ACC112 (cell line): ENCODE measurements around the gene RASAL3.
A peak's percentile ranks its signal among the peaks of the same experiment; 100 is the strongest.

ENCODE experiments used
- H2AFZ ChIP-seq: fragments of 200-600 bp; sonication (generic); one replicate; pipeline ENCODE4 v1.6.0; 2017; ENCODE audit warnings: antibody characterized with exemption, low read length; ENCODE audit not compliant: unreplicated experiment
- H3K27ac ChIP-seq: fragments of 200-600 bp; sonication (generic); 2 replicates; pipeline ENCODE4 v1.5.1; 2014; ENCODE audit warnings: low read depth, mild to moderate bottlenecking, antibody characterized with exemption, low read length, moderate library complexity
- H3K27me3 ChIP-seq: fragments of 200-600 bp; sonication (generic); 2 replicates; pipeline ENCODE4 v1.6.1; 2014; ENCODE audit warnings: mild to moderate bottlenecking, antibody characterized with exemption, low read length, moderate library complexity, mixed read lengths; ENCODE audit not compliant: insufficient read depth
- H3K36me3 ChIP-seq: fragments of 200-600 bp; sonication (generic); 2 replicates; pipeline ENCODE4 v1.6.1; 2016; ENCODE audit warnings: mild to moderate bottlenecking, antibody characterized with exemption, low read length, moderate library complexity, mixed read lengths; ENCODE audit not compliant: insufficient read depth
- H3K4me1 ChIP-seq: fragments of 200-600 bp; sonication (generic); one replicate; pipeline ENCODE4 v1.6.1; 2016; ENCODE audit warnings: low read length, mixed read lengths; ENCODE audit not compliant: insufficient read depth, unreplicated experiment, control insufficient read depth
- H3K4me3 ChIP-seq: fragments of 200-600 bp; sonication (generic); 2 replicates; pipeline ENCODE4 v1.5.1; 2014; ENCODE audit warnings: mild to moderate bottlenecking, low read depth, low read length
- H3K79me2 ChIP-seq: fragments of 200-600 bp; sonication (generic); one replicate; pipeline ENCODE4 v1.6.0; 2016; ENCODE audit warnings: low read length; ENCODE audit not compliant: control insufficient read depth, unreplicated experiment, insufficient read depth

Gene RASAL3

GRCh38 chr19:15438577-15438976 lies 25.8 kb downstream of the RASAL3 start:
- no peak overlapping the region for H3K4me3 ChIP-seq
- H3K27me3 ChIP-seq = no peaks in the 10 kb centered on the region
- H2AFZ ChIP-seq = no peak overlapping the region
- no peaks in the 10 kb centered on the region for H3K79me2 ChIP-seq
- no peak overlapping the region for H3K27ac ChIP-seq
- H3K36me3 ChIP-seq = no peaks in the 10 kb centered on the region
- H3K4me1 ChIP-seq = no peaks in the 10 kb centered on the region

GRCh38 chr19:15438124-15438496 lies 26.2 kb downstream of the RASAL3 start:
- no peaks in the 10 kb centered on the region for H3K79me2 ChIP-seq
- H3K27ac ChIP-seq = no peak overlapping the region
- no peak overlapping the region for H2AFZ ChIP-seq
- H3K4me3 ChIP-seq = no peak overlapping the region
- no peaks in the 10 kb centered on the region for H3K27me3 ChIP-seq
- H3K36me3 ChIP-seq = no peaks in the 10 kb centered on the region
- no peaks in the 10 kb centered on the region for H3K4me1 ChIP-seq

- Histone ChIP-seq H3K36me3 (no peaks in the 10 kb centered on the region), H3K27ac (no peak overlapping the region), H3K79me2 (no peaks in the 10 kb centered on the region), H3K27me3 (no peaks in the 10 kb centered on the region), H3K4me1 (no peaks in the 10 kb centered on the region), H3K4me3 (no peak overlapping the region), H2AFZ (no peak overlapping the region)
Observed at GRCh38 chr19:15437355-15438123, 26.8 kb downstream of the RASAL3 start.

- H3K4me3 ChIP-seq = no peak overlapping the region
- no peak overlapping the region for H3K27ac ChIP-seq
- H3K36me3 ChIP-seq = no peaks in the 10 kb centered on the region
- no peak overlapping the region for H2AFZ ChIP-seq
- peaks cover 5% of the 10 kb centered on the region for H3K79me2 ChIP-seq
- no peaks in the 10 kb centered on the region for H3K27me3 ChIP-seq
- H3K4me1 ChIP-seq = no peaks in the 10 kb centered on the region
Observed at GRCh38 chr19:15436826-15437110, 27.6 kb downstream of the RASAL3 start.

GRCh38 chr19:15436012-15436825 lies 28.1 kb downstream of the RASAL3 start:
- peaks cover 11% of the 10 kb centered on the region for H3K79me2 ChIP-seq
- H3K27ac ChIP-seq = no peak overlapping the region

GRCh38 chr19:15433519-15434069 lies 30.8 kb downstream of the RASAL3 start:
- peaks cover 3% of the 10 kb centered on the region for H3K4me1 ChIP-seq
- H3K27me3 ChIP-seq = no peaks in the 10 kb centered on the region
- H2AFZ ChIP-seq = peak overlapping the region; percentile 89
- H3K4me3 ChIP-seq = peak overlapping the region; percentile 91
- H3K36me3 ChIP-seq = no peaks in the 10 kb centered on the region
- H3K27ac ChIP-seq = no peak overlapping the region
- H3K79me2 ChIP-seq = peaks cover 36% of the 10 kb centered on the region

More at GRCh38 chr19:15436012-15436825, 28.1 kb downstream of the RASAL3 start:
- no peaks in the 10 kb centered on the region for H3K27me3 ChIP-seq
- H3K36me3 ChIP-seq = no peaks in the 10 kb centered on the region
- H3K4me3 ChIP-seq = no peak overlapping the region
- H3K4me1 ChIP-seq = peaks cover under 1% of the 10 kb centered on the region
- no peak overlapping the region for H2AFZ ChIP-seq

GRCh38 chr19:15432629-15433518 lies 31.5 kb downstream of the RASAL3 start:
- H3K36me3 ChIP-seq = no peaks in the 10 kb centered on the region
- H3K79me2 ChIP-seq = peaks cover 36% of the 10 kb centered on the region
- H3K27me3 ChIP-seq = no peaks in the 10 kb centered on the region
- peaks cover 3% of the 10 kb centered on the region for H3K4me1 ChIP-seq
- H2AFZ ChIP-seq = peak overlapping the region; percentile 89
- H3K4me3 ChIP-seq = peak overlapping the region; percentile 91
- H3K27ac ChIP-seq = no peak overlapping the region

GRCh38 chr19:15432018-15432494 lies 32.3 kb downstream of the RASAL3 start:
- peaks cover 3% of the 10 kb centered on the region for H3K4me1 ChIP-seq
- peak overlapping the region; percentile 23; the same call in 1 of the 2 replicates for H3K27ac ChIP-seq
- H3K36me3 ChIP-seq = no peaks in the 10 kb centered on the region
- H3K4me3 ChIP-seq = peak overlapping the region; percentile 83
- H3K79me2 ChIP-seq = peaks cover 36% of the 10 kb centered on the region
- no peak overlapping the region for H2AFZ ChIP-seq
- no peaks in the 10 kb centered on the region for H3K27me3 ChIP-seq

- Histone ChIP-seq H3K4me1 (peaks cover 3% of the 10 kb centered on the region), H3K36me3 (peaks cover 5% of the 10 kb centered on the region; the same call in 1 of the 2 replicates), H2AFZ (no peak overlapping the region), H3K79me2 (peaks cover 36% of the 10 kb centered on the region), H3K4me3 (peak overlapping the region; percentile 83), H3K27ac (no peak overlapping the region), H3K27me3 (no peaks in the 10 kb centered on the region)
Observed at GRCh38 chr19:15431396-15432017, 32.8 kb downstream of the RASAL3 start.
